AG09309 (cell line): ENCODE measurements around the gene IMMP2L.

ENCODE experiments used
- DNase-seq: peaks from one replicate; pipeline ENCODE4 v3.0.0-alpha.2; 2010; ENCODE audit warnings: low read depth
- H3K4me3 ChIP-seq: 2 replicates; pipeline ENCODE4 v1.5.1; 2011; ENCODE audit warnings: mild to moderate bottlenecking, low read depth, low read length, moderate library complexity; ENCODE audit not compliant: control insufficient read depth
- CTCF ChIP-seq: IDR thresholded peaks from 2 replicates; pipeline ENCODE4 v1.5.1; 2011; ENCODE audit warnings: mild to moderate bottlenecking, low read depth, low read length, inconsistent platforms; ENCODE audit not compliant: insufficient read depth, control insufficient read depth; ENCODE audit errors: missing control alignments

Gene IMMP2L

DNA sequence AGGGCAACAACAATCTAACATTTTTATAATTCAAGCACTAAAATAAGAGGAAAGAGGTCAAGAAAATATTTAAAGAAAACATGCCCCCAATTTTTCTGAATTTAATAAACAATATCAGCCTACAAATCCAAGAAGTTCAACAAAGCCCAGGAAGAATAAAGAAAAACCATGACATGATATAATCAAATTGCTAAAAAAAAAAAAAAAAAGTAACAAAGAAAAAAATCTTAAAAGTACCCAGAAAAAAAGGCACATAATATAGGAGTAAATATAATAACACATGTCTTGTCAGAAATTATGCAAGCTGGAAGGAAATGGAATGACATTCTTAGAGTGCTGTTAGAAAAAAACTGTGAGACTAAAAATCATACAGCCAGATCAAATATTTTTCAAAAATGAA is 151.4 kb downstream of the IMMP2L start:
- DNase-seq = no peak
- no peak for TF ChIP-seq CTCF
- H3K4me3 ChIP-seq = no peak overlapping the region

- H3K4me3 ChIP-seq = no peak overlapping the region
- TF ChIP-seq CTCF = no peak
- peak; percentile 7 for DNase-seq
Observed at GRCh38 chr7:111409714-111410422, 152.4 kb downstream of the IMMP2L start.

DNA sequence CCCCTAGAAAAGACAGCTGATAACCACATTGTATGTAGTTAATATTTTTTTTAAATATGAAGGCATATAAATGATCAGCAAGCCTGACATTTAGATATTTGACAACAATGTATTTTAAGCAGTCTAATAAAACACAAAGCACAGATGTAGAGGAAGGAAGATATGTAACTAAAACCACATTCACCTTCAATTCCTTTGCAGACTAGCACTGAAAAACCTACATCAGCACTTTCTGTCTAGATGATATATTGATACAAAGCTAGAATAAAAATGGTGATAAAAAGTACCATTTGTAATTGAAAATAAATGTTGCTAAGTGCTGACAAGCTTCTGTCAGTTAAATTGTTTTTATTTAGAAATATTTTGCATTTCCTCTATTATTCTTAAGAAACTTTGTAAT is 153.6 kb downstream of the IMMP2L start:
- no peak for TF ChIP-seq CTCF
- DNase-seq = no peak
- H3K4me3 ChIP-seq = no peak overlapping the region

DNA sequence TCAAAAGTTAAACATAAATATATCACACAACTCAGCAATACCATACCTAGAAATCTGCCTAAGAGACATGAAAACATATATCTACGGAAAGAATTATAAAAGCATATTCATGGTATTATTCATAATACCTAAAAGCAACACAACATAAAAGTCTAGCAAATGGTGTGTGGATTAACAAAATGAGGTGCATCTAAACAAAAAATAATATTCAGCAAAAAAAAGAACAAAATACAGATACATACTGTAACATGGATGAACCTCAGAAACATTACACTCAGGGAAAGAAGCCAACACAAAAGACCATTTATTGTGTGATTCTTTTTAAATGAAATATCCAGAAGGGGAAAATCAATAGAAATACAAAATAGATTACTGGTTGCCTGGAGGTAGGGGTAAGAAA is 155.0 kb downstream of the IMMP2L start:
- no peak for DNase-seq
- TF ChIP-seq CTCF = no peak
- no peak overlapping the region for H3K4me3 ChIP-seq

GRCh38 chr7:111405621-111406020 is 156.7 kb downstream of the IMMP2L start:
- H3K4me3 ChIP-seq = no peak overlapping the region
- no peak for TF ChIP-seq CTCF
- no peak for DNase-seq

DNA sequence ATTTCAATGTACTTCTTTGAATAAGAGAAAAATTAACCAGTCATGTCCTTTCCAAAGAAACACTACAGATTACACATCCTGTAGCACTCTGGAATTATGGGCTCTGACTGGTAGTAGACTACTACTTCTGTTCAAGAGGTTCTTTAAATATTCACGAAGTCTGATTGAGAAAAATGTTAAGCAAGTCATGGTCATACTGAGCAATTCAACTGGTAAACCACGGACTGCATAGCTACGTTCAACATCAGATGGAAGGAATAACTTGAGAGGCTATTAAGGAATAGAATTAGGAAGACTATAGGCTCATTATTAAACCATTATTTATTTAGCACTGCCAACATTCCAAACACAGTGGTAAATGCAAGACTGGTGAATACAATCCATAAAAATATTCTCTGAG is 160.8 kb downstream of the IMMP2L start:
- TF ChIP-seq CTCF = no peak
- H3K4me3 ChIP-seq = no peak overlapping the region
- no peak for DNase-seq
